GM18502 (cell line): ENCODE data around the gene ZNF384.

ENCODE experiments used
- ATAC-seq: cut with Tn5 transposase; IDR thresholded peaks from one replicate; pipeline ENCODE4 v1.9.1; 2021; ENCODE audit warnings: mild to moderate bottlenecking; ENCODE audit not compliant: unreplicated experiment, poor library complexity

ZNF384 gene

GRCh38 chr12:6699989-6700645 is 10.9 kb upstream of the ZNF384 start:
- no peak for ATAC-seq

- no peak for ATAC-seq
These were observed 10.2 kb upstream of the ZNF384 start for GRCh38 chr12:6699259-6699988.

GRCh38 chr12:6698352-6699046 is 9.3 kb upstream of the ZNF384 start:
- no peak for ATAC-seq

- ATAC-seq: no peak
These were observed 8.6 kb upstream of the ZNF384 start for GRCh38 chr12:6697584-6698351.

- no peak for ATAC-seq
These were observed 7.8 kb upstream of the ZNF384 start for GRCh38 chr12:6696690-6697583.

- ATAC-seq: no peak
These were observed 6.3 kb upstream of the ZNF384 start for GRCh38 chr12:6695313-6696045.

GRCh38 chr12:6694701-6695100 is 5.5 kb upstream of the ZNF384 start:
- ATAC-seq: no peak

- no peak for ATAC-seq
These were observed 4.7 kb upstream of the ZNF384 start for GRCh38 chr12:6693832-6694355.

- ATAC-seq: no peak
These were observed 3.7 kb upstream of the ZNF384 start for GRCh38 chr12:6692888-6693287.

GRCh38 chr12:6691473-6691872 is 2.3 kb upstream of the ZNF384 start:
- no peak for ATAC-seq

- peak; percentile 7 for ATAC-seq
These were observed 604 bp downstream of the ZNF384 start for GRCh38 chr12:6688543-6688998.

- no peak for ATAC-seq
These were observed 3.4 kb downstream of the ZNF384 start for GRCh38 chr12:6685814-6686213.

GRCh38 chr12:6684609-6685008 is 4.6 kb downstream of the ZNF384 start:
- ATAC-seq: no peak

- no peak for ATAC-seq
These were observed 12.2 kb downstream of the ZNF384 start for GRCh38 chr12:6676962-6677361.

GRCh38 chr12:6672143-6672542 is 17.0 kb downstream of the ZNF384 start:
- no peak for ATAC-seq

- ATAC-seq: no peak
These were observed 21.5 kb downstream of the ZNF384 start for GRCh38 chr12:6667559-6668210.

- ATAC-seq: no peak
These were observed 23.0 kb downstream of the ZNF384 start for GRCh38 chr12:6666211-6666610.

- no peak for ATAC-seq
These were observed 24.3 kb downstream of the ZNF384 start for GRCh38 chr12:6664902-6665301.
